Measurements from ENCODE around the gene PRR23E.

PRR23E gene

GRCh38 chr3:127164615-127165014, 28.3 kb upstream of the PRR23E start:
- DNase-seq (ENCODE audit: low read depth in 2 of 2, low spot score in 1 of 2), result no peak

- DNase-seq (ENCODE audit: low read depth in 2 of 2, low spot score in 1 of 2), result no peak
Measured at GRCh38 chr3:127165036-127165435, 27.9 kb upstream of the PRR23E start.

GRCh38 chr3:127165694-127166485, 27.0 kb upstream of the PRR23E start:
- no peak for DNase-seq (ENCODE audit: low read depth in 2 of 2, low spot score in 1 of 2)

GRCh38 chr3:127166501-127167065, 26.3 kb upstream of the PRR23E start:
- DNase-seq (ENCODE audit: low read depth in 2 of 2, low spot score in 1 of 2), result no peak

- no peak for DNase-seq (ENCODE audit: low read depth in 2 of 2, low spot score in 1 of 2)
Measured at GRCh38 chr3:127167315-127168043, 25.5 kb upstream of the PRR23E start.

GRCh38 chr3:127168271-127168670, 24.7 kb upstream of the PRR23E start:
- DNase-seq (ENCODE audit: low read depth in 2 of 2, low spot score in 1 of 2), result no peak

GRCh38 chr3:127170814-127171213, 22.1 kb upstream of the PRR23E start:
- DNase-seq (ENCODE audit: low read depth in 2 of 2, low spot score in 1 of 2), result no peak

- DNase-seq (ENCODE audit: low read depth in 2 of 2, low spot score in 1 of 2), result no peak
Measured at GRCh38 chr3:127171320-127171719, 21.6 kb upstream of the PRR23E start.

- DNase-seq (ENCODE audit: low read depth in 2 of 2, low spot score in 1 of 2), result no peak
Measured at GRCh38 chr3:127171721-127172120, 21.2 kb upstream of the PRR23E start.

GRCh38 chr3:127172211-127172610, 20.7 kb upstream of the PRR23E start:
- DNase-seq (ENCODE audit: low read depth in 2 of 2, low spot score in 1 of 2), result no peak

- no peak for DNase-seq (ENCODE audit: low read depth in 2 of 2, low spot score in 1 of 2)
Measured at GRCh38 chr3:127172781-127173515, 20.0 kb upstream of the PRR23E start.

- no peak for DNase-seq (ENCODE audit: low read depth in 2 of 2, low spot score in 1 of 2)
Measured at GRCh38 chr3:127173516-127174166, 19.3 kb upstream of the PRR23E start.

GRCh38 chr3:127174284-127174683, 18.6 kb upstream of the PRR23E start:
- no peak for DNase-seq (ENCODE audit: low read depth in 2 of 2, low spot score in 1 of 2)

- no peak for DNase-seq (ENCODE audit: low read depth in 2 of 2, low spot score in 1 of 2)
Measured at GRCh38 chr3:127174715-127175140, 18.2 kb upstream of the PRR23E start.

GRCh38 chr3:127175272-127175671, 17.7 kb upstream of the PRR23E start:
- no peak for DNase-seq (ENCODE audit: low read depth in 2 of 2, low spot score in 1 of 2)

- DNase-seq (ENCODE audit: low read depth in 2 of 2, low spot score in 1 of 2), result no peak
Measured at GRCh38 chr3:127177226-127177625, 15.7 kb upstream of the PRR23E start.

GRCh38 chr3:127180859-127181258, 12.1 kb upstream of the PRR23E start:
- no peak for DNase-seq (ENCODE audit: low read depth in 2 of 2, low spot score in 1 of 2)

- no peak for DNase-seq (ENCODE audit: low read depth in 2 of 2, low spot score in 1 of 2)
Measured at GRCh38 chr3:127182431-127182830, 10.5 kb upstream of the PRR23E start.

GRCh38 chr3:127182848-127183714, 9.8 kb upstream of the PRR23E start:
- DNase-seq (ENCODE audit: low read depth in 2 of 2, low spot score in 1 of 2), result no peak
